ENCODE results near the gene SHOC2.

DNA sequence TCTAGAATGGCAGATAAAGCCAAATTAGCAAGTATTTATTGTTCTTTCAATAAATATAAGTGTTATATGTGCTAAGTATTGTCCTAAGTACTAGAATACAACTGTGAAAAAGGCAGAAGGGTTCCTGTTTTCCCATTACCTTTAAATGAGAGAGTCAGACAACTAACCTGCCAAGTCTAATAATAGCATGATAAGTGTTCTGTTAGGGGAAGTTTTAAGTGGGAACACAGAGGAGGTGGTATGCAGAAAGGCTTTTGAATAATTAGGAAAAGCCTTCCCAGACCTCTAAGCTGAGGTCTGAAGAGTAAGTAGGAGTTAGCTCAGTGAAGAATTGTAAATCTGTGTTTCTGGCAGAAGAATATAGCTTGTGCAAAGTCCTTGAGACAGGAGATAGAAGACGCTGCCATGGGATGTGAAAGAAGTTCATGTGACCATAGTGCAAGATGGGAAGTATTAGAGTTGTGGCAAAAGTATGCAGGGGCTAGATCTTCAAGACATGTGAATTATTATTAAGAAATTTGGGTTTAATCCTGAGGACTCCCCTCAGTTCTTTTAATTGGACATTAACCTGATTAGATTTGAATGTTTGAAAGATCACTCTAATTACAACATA is 12.5 kb downstream of the SHOC2 start:
- TF ChIP-seq, protein P1, sequence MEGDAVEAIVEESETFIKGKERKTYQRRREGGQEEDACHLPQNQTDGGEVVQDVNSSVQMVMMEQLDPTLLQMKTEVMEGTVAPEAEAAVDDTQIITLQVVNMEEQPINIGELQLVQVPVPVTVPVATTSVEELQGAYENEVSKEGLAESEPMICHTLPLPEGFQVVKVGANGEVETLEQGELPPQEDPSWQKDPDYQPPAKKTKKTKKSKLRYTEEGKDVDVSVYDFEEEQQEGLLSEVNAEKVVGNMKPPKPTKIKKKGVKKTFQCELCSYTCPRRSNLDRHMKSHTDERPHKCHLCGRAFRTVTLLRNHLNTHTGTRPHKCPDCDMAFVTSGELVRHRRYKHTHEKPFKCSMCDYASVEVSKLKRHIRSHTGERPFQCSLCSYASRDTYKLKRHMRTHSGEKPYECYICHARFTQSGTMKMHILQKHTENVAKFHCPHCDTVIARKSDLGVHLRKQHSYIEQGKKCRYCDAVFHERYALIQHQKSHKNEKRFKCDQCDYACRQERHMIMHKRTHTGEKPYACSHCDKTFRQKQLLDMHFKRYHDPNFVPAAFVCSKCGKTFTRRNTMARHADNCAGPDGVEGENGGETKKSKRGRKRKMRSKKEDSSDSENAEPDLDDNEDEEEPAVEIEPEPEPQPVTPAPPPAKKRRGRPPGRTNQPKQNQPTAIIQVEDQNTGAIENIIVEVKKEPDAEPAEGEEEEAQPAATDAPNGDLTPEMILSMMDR (IDR thresholded peaks at IDR 0.05): no peak
- no peak for TF ChIP-seq POLR2A (IDR thresholded peaks at IDR 0.05)
- TF ChIP-seq EP300 (IDR thresholded peaks at IDR 0.05; ENCODE audit: low read depth): no peak

All from transverse colon (tissue), 3 donors.